Upper lobe of right lung (tissue), 1 donor: Measurements from ENCODE around the gene NAPSA. TPM values are rescaled to one million over a fixed set of nuclear protein-coding genes. Genes with fewer than 3 reads are reported as not detected.
"Not testable (repeated sequence)": the region's sequence is repeated elsewhere in the genome, so short reads cannot be mapped to it uniquely, and the experiment has no call there.

Source experiments
- ATAC-seq: fragments of 200-7000 bp; cut with Tn5 transposase; one replicate; pipeline ENCODE4 v1.9.1; 2020; ENCODE audit warnings: mild to moderate bottlenecking, moderate library complexity
- DNase-seq: peaks from one replicate; pipeline ENCODE4 v3.0.0-alpha.2; 2020
- H3K27ac ChIP-seq: fragments of 200-600 bp; one replicate; pipeline ENCODE4 v1.8.0; 2022
- H3K27me3 ChIP-seq: fragments of 200-600 bp; one replicate; pipeline ENCODE4 v1.8.0; 2022; ENCODE audit warnings: mild to moderate bottlenecking
- H3K36me3 ChIP-seq: fragments of 200-600 bp; one replicate; pipeline ENCODE4 v1.8.0; 2022
- H3K4me1 ChIP-seq: fragments of 200-600 bp; one replicate; pipeline ENCODE4 v1.8.0; 2022
- H3K4me3 ChIP-seq: fragments of 200-600 bp; one replicate; pipeline ENCODE4 v1.8.0; 2022; ENCODE audit warnings: mild to moderate bottlenecking
- H3K9me3 ChIP-seq: fragments of 200-600 bp; one replicate; pipeline ENCODE4 v1.8.0; 2022
- intact Hi-C: fragments of 100-400 bp; cut with DNase I; formaldehyde crosslinking; loops from one replicate; pipeline ENCODE4 v1.11.0; 2022
- total RNA-seq: library from RNA; stranded (reverse); fragmentation: NEBNext Ultra II Directional; extraction: Animal tissue kit (Norgen Biotek cat#: 25700); gene quantifications from one replicate; pipeline ENCODE4 v1.2.1, GENCODE V29; 2021
- TF ChIP-seq, protein P1 (sequence below): fragments of 200-600 bp; IDR thresholded peaks from one replicate; pipeline ENCODE4 v1.8.0; 2022; ENCODE audit warnings: antibody characterized with exemption
- donor health status: DM: no; HTN: yes; CAD: no; lungs with severe emphysema.

Gene NAPSA
- total RNA-seq, 1 donor from 2014 or later, result 1,895 TPM

DNA sequence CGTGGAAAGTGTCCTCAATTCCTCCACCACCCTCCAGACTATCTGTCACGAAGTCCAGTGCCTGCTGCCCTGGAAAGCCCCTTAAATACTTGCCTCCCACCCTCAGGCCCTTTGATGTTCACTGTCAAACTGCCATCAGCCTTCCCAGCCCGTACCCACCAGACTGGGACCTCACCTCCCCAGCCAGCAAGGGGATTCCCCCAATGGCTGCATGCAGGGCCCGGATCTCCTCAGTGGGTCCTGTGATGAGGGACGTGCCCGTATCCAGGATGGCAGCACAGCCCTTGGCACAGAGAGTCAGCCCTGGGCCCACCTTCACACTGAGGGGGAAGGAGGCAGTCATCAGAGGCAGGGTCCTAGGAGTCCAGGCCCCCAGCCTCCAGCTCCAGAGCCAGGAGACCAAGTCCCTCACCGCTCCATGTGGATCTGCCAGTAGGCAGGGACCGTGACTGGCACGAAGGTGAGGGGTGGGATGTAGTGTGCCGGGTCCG is 6.1 kb downstream of the NAPSA start:
- H3K4me3 ChIP-seq, result no peak overlapping the region
- DNase-seq, result peak; percentile 59
- H3K4me1 ChIP-seq, result peaks cover 5% of the 10 kb centered on the region
- no peaks in the 10 kb centered on the region for H3K27me3 ChIP-seq
- no peak for ATAC-seq
- H3K27ac ChIP-seq, result peak overlapping the region; percentile 80
- intact Hi-C loops, result no loop called here
- TF ChIP-seq, protein P1, sequence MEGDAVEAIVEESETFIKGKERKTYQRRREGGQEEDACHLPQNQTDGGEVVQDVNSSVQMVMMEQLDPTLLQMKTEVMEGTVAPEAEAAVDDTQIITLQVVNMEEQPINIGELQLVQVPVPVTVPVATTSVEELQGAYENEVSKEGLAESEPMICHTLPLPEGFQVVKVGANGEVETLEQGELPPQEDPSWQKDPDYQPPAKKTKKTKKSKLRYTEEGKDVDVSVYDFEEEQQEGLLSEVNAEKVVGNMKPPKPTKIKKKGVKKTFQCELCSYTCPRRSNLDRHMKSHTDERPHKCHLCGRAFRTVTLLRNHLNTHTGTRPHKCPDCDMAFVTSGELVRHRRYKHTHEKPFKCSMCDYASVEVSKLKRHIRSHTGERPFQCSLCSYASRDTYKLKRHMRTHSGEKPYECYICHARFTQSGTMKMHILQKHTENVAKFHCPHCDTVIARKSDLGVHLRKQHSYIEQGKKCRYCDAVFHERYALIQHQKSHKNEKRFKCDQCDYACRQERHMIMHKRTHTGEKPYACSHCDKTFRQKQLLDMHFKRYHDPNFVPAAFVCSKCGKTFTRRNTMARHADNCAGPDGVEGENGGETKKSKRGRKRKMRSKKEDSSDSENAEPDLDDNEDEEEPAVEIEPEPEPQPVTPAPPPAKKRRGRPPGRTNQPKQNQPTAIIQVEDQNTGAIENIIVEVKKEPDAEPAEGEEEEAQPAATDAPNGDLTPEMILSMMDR, result no peak
- no peaks in the 10 kb centered on the region for H3K36me3 ChIP-seq
- H3K9me3 ChIP-seq, result no peaks in the 10 kb centered on the region

DNA sequence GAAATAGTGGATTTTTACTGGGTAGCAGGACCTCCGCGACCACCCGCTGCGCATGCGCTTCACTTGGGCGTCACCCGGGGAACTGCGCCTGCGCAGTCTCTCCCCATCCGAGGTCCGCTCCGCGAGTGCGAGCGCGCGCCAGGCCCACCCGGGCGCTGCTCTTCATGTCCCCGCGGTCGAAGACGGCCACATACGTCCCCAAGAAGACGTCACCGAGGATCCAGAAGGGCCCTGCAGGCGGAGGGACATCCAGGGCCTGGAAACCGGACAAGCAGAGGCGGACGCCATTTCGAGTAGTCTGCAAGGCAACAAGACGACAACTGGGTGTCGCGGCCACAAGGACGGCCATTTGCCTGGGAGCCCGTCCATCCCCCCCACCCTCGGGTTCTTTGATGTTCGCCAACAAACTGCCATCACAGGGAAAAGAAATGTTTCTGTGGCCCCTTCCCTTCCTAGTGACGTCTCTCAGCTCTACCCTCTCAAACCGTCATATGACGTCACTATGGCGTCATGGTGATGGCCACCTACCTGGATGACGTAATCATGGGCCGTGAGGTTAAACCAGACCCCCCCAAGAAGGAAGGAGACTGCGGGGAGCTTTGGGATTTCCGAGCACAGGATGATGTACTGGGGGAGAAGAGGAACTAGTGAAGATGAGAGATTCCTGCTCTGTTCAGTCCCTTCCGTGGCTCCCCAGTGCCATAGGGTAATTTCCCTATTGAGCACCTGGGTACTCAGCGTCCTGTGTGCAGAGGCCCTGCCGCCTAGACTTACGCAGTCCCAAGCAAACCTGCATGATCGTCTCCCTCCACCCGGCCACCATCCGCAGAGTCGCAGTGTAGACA is 6.7 kb downstream of the NAPSA start:
- TF ChIP-seq, protein P1, result no peak
- Histone ChIP-seq H3K4me1 (peaks cover 5% of the 10 kb centered on the region), H3K36me3 (no peaks in the 10 kb centered on the region), H3K9me3 (no peaks in the 10 kb centered on the region), H3K27me3 (no peaks in the 10 kb centered on the region), H3K4me3 (peak overlapping the region; percentile 56), H3K27ac (peak overlapping the region; percentile 80)
- intact Hi-C loops, result no loop called here
- peak; percentile 84 for DNase-seq
- no peak for ATAC-seq

DNA sequence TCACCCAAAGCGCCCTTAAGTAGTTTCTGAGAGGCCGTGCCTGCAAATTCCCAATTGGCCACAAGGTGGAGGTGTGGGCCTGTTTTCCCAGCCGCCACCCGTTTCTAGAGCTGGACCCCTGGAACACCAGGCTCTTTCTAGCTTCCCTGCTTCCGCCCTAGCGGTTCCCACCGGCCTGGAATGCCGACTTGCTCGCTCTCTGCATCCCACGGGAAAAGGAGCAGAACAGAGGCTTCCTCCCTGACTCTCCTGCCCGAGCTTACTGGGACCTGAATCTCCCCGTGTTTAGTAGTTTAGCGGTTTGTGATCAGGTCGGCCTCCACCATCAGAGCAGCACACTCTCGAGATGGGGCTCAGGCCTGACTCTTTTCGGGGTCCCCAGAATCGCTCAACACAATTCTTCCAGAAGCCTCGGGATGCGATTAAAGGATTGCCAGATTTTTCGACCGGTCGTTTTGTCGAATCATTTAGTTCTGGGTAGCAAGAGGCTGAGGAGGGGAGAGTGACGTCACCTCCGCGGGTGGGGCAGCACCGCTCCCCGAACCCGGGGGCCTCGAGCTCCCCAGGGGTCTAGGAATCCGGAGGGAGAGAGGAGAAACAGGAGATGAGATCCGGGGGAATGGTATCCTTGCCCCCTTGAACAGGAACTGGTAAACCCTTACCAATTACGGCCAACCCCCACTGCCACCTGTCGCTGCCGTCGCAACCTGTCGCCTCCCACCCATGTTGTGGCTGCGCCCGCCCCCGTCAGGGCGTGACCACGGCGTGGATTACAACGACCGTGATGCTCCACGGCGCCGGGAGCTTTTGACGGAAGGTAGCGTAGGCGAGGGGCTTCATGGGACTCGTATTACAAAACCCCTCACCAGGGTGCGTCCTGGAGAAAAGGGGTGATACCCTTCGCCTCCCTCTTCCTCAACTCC is 8.0 kb downstream of the NAPSA start:
- no peaks in the 10 kb centered on the region for H3K36me3 ChIP-seq
- no peaks in the 10 kb centered on the region for H3K27me3 ChIP-seq
- DNase-seq (peak; percentile 90), ATAC-seq (peak; percentile 80)
- peaks cover 5% of the 10 kb centered on the region for H3K4me1 ChIP-seq
- peak overlapping the region; percentile 80 for H3K27ac ChIP-seq
- H3K9me3 ChIP-seq, result no peaks in the 10 kb centered on the region
- intact Hi-C loops, result no loop called here
- TF ChIP-seq, protein P1, result peak; percentile 83
- peak overlapping the region; percentile 56 for H3K4me3 ChIP-seq

DNA sequence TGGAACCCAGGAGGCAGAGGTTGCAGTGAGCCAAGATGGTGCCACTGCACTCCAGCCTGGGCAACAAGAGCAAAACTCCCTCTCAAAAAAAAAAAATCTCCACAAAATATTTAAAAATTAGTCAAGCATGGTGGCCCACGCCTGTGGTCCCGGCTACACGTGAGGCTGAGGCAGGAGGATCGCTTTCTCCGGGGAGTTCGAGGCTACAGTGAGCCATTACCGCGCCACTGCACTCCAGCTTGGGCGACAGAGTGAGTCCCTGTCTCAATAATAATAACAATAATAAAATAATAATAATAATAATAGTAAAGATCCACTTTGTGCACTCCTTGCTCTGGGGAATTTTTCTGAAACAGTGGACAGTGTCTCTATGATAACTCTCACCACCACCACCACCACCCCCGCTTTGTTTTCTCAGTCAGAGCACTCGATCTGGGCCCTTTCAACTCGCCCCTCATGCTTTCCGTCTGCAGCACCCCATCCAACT is 8.7 kb downstream of the NAPSA start:
- TF ChIP-seq, protein P1, result no peak
- Histone ChIP-seq H3K9me3 (no peaks in the 10 kb centered on the region), H3K4me1 (peaks cover 5% of the 10 kb centered on the region), H3K4me3 (peak overlapping the region; percentile 56), H3K36me3 (no peaks in the 10 kb centered on the region), H3K27ac (no peak overlapping the region), H3K27me3 (no peaks in the 10 kb centered on the region)
- peak; percentile 41 for DNase-seq
- ATAC-seq, result no peak
- intact Hi-C loops, result no loop called here

DNA sequence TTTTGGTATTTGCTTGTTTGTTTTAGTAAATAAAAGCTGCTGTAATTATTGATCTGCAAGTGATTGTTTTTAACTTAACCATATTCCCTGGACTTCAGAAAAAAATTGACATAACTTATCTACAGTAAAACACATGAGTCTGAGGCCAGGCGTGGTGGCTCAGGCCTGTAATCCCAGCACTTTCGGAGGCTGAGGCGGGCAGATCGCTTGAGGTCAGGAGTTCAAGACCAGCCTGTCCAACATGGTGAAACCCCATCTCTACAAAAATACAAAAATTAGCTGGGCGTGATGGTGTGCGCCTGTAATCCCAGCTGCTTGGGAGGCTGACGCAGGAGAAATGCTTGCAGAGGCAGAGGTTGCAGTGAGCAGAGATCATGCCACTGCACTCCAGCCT is 12.0 kb downstream of the NAPSA start:
- intact Hi-C loops, result not testable (repeated sequence)

More for the DNA sequence above, 12.0 kb downstream of the NAPSA start:
- peak; percentile 19 for DNase-seq
- H3K27ac ChIP-seq, ATAC-seq, H3K27me3 ChIP-seq, H3K9me3 ChIP-seq, H3K4me1 ChIP-seq, H3K36me3 ChIP-seq, H3K4me3 ChIP-seq: not testable (repeated sequence)
